Karpas-422 (cell line): ENCODE data around the gene MAMDC2. TPM values are rescaled to one million over a fixed set of nuclear protein-coding genes. Genes with fewer than 3 reads are reported as not detected.
A peak's percentile ranks its signal among the peaks of the same experiment; 100 is the strongest.

Experiments
- DNase-seq: peaks from one replicate; pipeline ENCODE4 v3.0.0-alpha.2; 2015
- H2AFZ ChIP-seq: fragments of 200-600 bp; sonication (generic); 2 replicates; pipeline ENCODE4 v1.6.1; 2014; ENCODE audit warnings: antibody characterized with exemption, low read length, mixed read lengths
- H3K27ac ChIP-seq: fragments of 200-600 bp; sonication (generic); 2 replicates; pipeline ENCODE4 v1.5.1; 2014; ENCODE audit warnings: mild to moderate bottlenecking, low read length, moderate library complexity
- H3K27me3 ChIP-seq: fragments of 200-600 bp; sonication (generic); 2 replicates; pipeline ENCODE4 v1.6.1; 2014; ENCODE audit warnings: low read length, mixed read lengths
- H3K36me3 ChIP-seq: fragments of 200-600 bp; sonication (generic); 2 replicates; pipeline ENCODE4 v1.6.1; 2014; ENCODE audit warnings: low read length, mixed read lengths; ENCODE audit not compliant: insufficient read depth
- H3K4me1 ChIP-seq: fragments of 200-600 bp; sonication (generic); 2 replicates; pipeline ENCODE4 v1.6.1; 2014; ENCODE audit warnings: mild to moderate bottlenecking, low read length, mixed read lengths
- H3K4me2 ChIP-seq: fragments of 200-600 bp; sonication (generic); 2 replicates; pipeline ENCODE4 v1.6.1; 2014; ENCODE audit warnings: low read length, low read depth, mild to moderate bottlenecking; ENCODE audit not compliant: poor library complexity, severe bottlenecking
- H3K4me3 ChIP-seq: fragments of 200-600 bp; sonication (generic); 2 replicates; pipeline ENCODE4 v1.5.1; 2014; ENCODE audit warnings: mild to moderate bottlenecking, antibody characterized with exemption, low read length, mixed read lengths
- H3K79me2 ChIP-seq: fragments of 200-600 bp; sonication (generic); 2 replicates; pipeline ENCODE4 v1.6.1; 2014; ENCODE audit warnings: mild to moderate bottlenecking, low read length, mixed read lengths
- H3K9ac ChIP-seq: fragments of 200-600 bp; sonication (generic); 2 replicates; pipeline ENCODE4 v1.6.0; 2014; ENCODE audit warnings: low read length
- H3K9me2 ChIP-seq: fragments of 200-600 bp; sonication (generic), shearing (Covaris generic); replicated peaks from 2 replicates; pipeline ENCODE4 v1.6.0; 2014; ENCODE audit warnings: mild to moderate bottlenecking, low read length, moderate library complexity; ENCODE audit not compliant: insufficient read depth
- H3K9me3 ChIP-seq: fragments of 300-700, 200-600 bp; sonication (generic); 2 replicates; pipeline ENCODE4 v1.6.1; 2014; ENCODE audit warnings: low read length, mixed read lengths
- H4K20me1 ChIP-seq: fragments of 200-600 bp; sonication (generic); 2 replicates; pipeline ENCODE4 v1.6.1; 2014; ENCODE audit warnings: mild to moderate bottlenecking, antibody characterized with exemption, low read length, low read depth; ENCODE audit not compliant: insufficient read depth
- total RNA-seq: library from RNA; depleted of rRNA; stranded (reverse); fragments of >200 nt; shearing (Covaris generic); gene quantifications from 2 replicates; pipeline ENCODE4 v1.2.3, GENCODE V29; 2014; ENCODE audit warnings: low replicate concordance

The MAMDC2 gene
- total RNA-seq, 1 experiment from 2014 or later = not detected

DNA sequence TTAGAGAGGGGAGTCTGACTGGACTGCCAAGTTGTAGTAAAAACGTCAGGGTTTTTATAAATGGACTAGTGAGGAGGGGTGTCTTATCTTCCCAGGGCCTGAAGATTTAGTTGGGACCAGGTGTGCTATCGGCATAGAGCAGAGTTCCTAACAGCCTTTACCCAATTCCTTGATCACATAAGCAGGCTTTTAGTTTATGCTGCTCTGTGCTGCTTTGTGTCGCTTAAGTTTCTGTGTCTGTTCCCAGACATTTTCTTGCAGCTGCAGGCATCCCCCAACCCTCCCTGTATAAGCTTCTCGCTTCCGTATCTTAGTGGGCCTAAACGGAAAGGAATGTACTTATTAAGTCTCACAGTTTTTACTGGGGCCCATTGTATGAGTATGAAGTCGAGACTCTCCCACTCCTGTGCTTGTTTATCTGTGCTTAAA, 212.5 kb downstream of the MAMDC2 start:
- peaks cover 19% of the 10 kb centered on the region for H4K20me1 ChIP-seq
- H3K9me2 ChIP-seq = no peaks in the 10 kb centered on the region
- H3K9ac ChIP-seq = no peak overlapping the region
- H3K4me3 ChIP-seq = no peak overlapping the region
- peaks cover 8% of the 10 kb centered on the region; the same call in 1 of the 2 replicates for H3K36me3 ChIP-seq
- H3K27me3 ChIP-seq = no peaks in the 10 kb centered on the region
- H2AFZ ChIP-seq = no peak overlapping the region
- H3K4me1 ChIP-seq = peaks cover 31% of the 10 kb centered on the region
- no peaks in the 10 kb centered on the region for H3K9me3 ChIP-seq
- H3K27ac ChIP-seq = no peak overlapping the region
- peaks cover 23% of the 10 kb centered on the region for H3K79me2 ChIP-seq
- H3K4me2 ChIP-seq = no peak overlapping the region
- DNase-seq = no peak

DNA sequence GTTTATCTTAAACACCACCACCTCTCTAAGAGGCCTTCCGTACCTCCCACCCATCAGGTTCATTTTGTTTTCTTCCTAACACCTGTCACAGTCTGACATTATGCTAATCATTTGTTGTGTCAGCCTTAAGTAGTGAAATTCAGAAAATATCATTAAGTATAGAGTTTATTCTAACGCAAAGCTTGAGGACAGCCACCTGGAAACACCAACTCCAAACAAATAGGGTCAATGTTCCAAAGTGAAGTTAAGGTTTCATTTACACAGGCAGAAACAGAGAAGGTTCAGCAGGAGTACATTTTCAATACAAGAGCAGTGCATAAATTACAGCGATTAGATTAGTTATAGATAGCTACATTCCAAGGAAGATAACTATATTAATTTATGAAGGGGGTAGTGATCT, 213.9 kb downstream of the MAMDC2 start:
- Histone ChIP-seq H3K9me2 (no peaks in the 10 kb centered on the region), H3K4me2 (peak overlapping the region; percentile 84), H4K20me1 (peaks cover 25% of the 10 kb centered on the region), H3K27ac (no peak overlapping the region), H3K9ac (no peak overlapping the region), H3K4me1 (peaks cover 42% of the 10 kb centered on the region), H3K79me2 (peaks cover 37% of the 10 kb centered on the region), H3K27me3 (no peaks in the 10 kb centered on the region), H2AFZ (no peak overlapping the region), H3K36me3 (peaks cover 21% of the 10 kb centered on the region; the same call in 1 of the 2 replicates), H3K9me3 (no peaks in the 10 kb centered on the region), H3K4me3 (no peak overlapping the region)
- DNase-seq = no peak

DNA sequence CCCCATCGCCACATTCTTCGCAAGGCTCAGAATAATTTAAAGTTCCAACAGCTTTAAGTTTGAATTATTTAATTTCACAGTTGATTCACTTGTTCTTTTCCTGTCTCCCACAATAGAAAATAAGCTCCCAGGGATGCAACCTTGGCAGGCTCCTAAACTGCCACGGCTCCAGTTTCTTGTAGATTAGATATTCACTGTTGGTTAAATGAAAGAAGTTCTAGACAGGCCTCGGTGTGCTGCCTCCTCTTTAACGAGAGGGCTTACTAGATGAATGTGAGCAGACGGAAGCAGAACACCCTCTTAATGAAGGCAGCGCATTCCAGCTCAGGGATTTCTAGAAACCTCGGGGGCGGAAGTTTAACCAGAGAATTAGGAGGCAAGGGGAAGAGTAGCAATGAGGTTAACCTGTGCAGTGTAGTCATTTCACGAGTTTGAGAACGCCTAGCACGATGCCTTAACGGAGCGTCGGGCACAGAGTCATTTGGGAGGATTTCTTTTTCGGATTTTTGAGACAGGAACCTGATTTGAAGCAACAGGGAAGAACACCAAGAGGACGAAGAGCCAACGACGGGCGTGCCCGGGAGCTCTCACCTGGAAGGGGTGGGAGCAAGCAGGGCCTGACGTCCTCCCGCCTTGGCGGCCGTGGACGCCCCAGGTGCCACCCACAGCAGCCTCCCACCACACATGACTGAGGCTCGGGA, 214.5 kb downstream of the MAMDC2 start:
- peak overlapping the region; percentile 94 for H3K4me3 ChIP-seq
- H3K4me2 ChIP-seq = peak overlapping the region; percentile 84
- no peaks in the 10 kb centered on the region for H3K9me2 ChIP-seq
- peaks cover 44% of the 10 kb centered on the region for H3K79me2 ChIP-seq
- no peaks in the 10 kb centered on the region for H3K27me3 ChIP-seq
- peak; percentile 61 for DNase-seq
- peak overlapping the region; percentile 97 for H2AFZ ChIP-seq
- H4K20me1 ChIP-seq = peaks cover 25% of the 10 kb centered on the region
- no peaks in the 10 kb centered on the region for H3K9me3 ChIP-seq
- peaks cover 42% of the 10 kb centered on the region for H3K4me1 ChIP-seq
- H3K36me3 ChIP-seq = peaks cover 27% of the 10 kb centered on the region; the same call in 1 of the 2 replicates
- no peak overlapping the region for H3K27ac ChIP-seq
- peak overlapping the region; percentile 90 for H3K9ac ChIP-seq

DNA sequence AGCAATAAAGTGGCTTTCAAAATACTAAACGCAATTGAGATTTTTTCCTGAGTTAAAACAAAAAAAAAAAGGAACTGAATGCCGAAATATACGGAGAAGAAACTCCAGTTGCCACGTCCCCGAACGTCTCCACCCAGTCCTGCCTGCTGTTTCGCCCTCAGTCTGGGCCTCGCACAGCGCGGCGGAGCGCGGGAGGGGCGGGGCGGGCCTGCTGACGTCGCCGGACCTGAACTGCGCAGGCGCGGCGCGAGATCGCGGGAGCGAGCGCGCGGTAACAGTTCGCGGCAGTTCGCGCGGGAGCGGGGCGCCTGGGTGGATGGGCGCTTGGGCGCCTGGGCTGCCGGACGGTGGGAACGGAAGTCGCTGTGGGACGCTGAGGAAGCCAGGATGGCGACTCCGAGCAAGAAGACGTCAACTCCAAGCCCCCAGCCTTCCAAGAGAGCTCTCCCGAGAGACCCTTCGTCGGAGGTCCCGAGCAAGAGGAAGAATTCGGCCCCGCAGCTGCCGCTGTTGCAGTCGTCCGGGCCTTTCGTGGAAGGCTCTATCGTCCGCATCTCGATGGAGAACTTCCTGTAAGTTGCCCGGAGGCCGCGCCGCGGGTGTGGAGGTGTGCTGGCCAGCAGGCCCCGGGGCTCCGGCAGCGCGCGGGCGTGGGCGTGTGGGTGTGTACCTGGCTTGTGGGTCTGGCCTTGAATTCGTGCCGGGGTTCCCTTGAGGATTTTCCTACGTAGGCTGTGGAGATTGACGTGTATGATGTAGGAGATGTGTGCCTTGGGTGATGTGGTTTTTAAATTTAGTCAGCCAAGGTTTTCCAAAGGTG, 215.3 kb downstream of the MAMDC2 start, which contains the start of gene SMC5:
TSS of gene SMC5 (plus strand) at position 287 of the 820 bp plus-strand sequence. CDS start at position 388, 101 bp downstream.
- H3K27me3 ChIP-seq = no peaks in the 10 kb centered on the region
- H2AFZ ChIP-seq = peak within 1 kb of the TSS; percentile 97
- peak within 1 kb of the TSS; percentile 94 for H3K4me3 ChIP-seq
- DNase-seq = peak; percentile 96
- H3K27ac ChIP-seq = peak within 1 kb of the TSS; percentile 48
- peaks cover 42% of the 10 kb centered on the region for H3K4me1 ChIP-seq
- H3K9ac ChIP-seq = peak within 1 kb of the TSS; percentile 90
- H3K36me3 ChIP-seq = peaks cover 35% of the 10 kb centered on the region; the same call in 1 of the 2 replicates
- peaks cover 51% of the 10 kb centered on the region for H3K79me2 ChIP-seq
- peaks cover 25% of the 10 kb centered on the region for H4K20me1 ChIP-seq
- H3K9me2 ChIP-seq = no peaks in the 10 kb centered on the region
- H3K9me3 ChIP-seq = no peaks in the 10 kb centered on the region
- peak within 1 kb of the TSS; percentile 84 for H3K4me2 ChIP-seq

DNA sequence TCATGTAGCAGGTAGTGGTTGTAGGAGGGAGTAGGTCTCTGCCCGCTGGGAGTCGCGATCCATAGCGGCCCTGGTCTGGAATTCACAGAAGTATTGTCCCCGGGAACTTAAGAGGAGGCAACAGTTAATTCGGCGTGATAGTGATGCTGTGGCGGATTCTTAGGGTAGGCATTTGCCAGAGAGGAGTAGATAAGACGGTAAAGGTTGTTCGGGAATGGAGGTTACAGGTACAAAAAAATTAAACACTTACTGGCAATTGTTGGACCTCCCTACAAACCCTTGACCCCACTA, 215.8 kb downstream of the MAMDC2 start:
- Histone ChIP-seq H3K9me3 (no peaks in the 10 kb centered on the region), H3K27ac (peak overlapping the region; percentile 48), H3K9me2 (no peaks in the 10 kb centered on the region), H3K36me3 (peaks cover 40% of the 10 kb centered on the region), H4K20me1 (peaks cover 25% of the 10 kb centered on the region), H3K4me1 (peaks cover 42% of the 10 kb centered on the region), H3K27me3 (no peaks in the 10 kb centered on the region), H2AFZ (peak overlapping the region; percentile 93; the same call in 1 of the 2 replicates), H3K4me3 (peak overlapping the region; percentile 94), H3K9ac (peak overlapping the region; percentile 90), H3K79me2 (peaks cover 57% of the 10 kb centered on the region), H3K4me2 (peak overlapping the region; percentile 84)
- no peak for DNase-seq

DNA sequence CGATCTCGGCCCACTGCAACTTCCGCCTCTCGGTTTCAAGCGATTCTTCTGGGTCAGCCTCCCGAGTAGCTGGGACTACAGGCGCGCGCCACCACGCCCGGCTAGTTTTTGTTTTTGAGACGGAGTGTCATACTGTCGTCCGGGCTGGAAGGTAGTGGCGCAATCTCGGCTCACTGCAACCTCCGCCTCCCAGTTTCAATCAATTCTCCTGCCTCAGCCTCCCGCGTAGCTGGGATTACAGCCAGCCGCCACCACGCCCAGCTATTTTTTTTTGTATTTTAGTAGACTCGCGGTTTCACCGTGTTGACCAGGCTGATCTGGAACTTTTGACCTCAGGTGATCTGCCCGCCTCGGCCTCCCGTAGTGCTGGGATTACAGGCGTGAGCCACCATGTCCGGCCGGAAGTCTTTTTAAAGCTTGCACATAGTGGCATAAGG, 216.4 kb downstream of the MAMDC2 start:
- Histone ChIP-seq H3K9ac (peak overlapping the region; percentile 90), H3K4me2 (peak overlapping the region; percentile 84), H2AFZ (no peak overlapping the region), H3K4me1 (peaks cover 42% of the 10 kb centered on the region), H3K9me3 (no peaks in the 10 kb centered on the region), H3K36me3 (peaks cover 46% of the 10 kb centered on the region), H4K20me1 (peaks cover 25% of the 10 kb centered on the region), H3K27me3 (no peaks in the 10 kb centered on the region), H3K4me3 (peak overlapping the region; percentile 94), H3K9me2 (no peaks in the 10 kb centered on the region), H3K27ac (no peak overlapping the region), H3K79me2 (peaks cover 62% of the 10 kb centered on the region)
- peak; percentile 15 for DNase-seq

DNA sequence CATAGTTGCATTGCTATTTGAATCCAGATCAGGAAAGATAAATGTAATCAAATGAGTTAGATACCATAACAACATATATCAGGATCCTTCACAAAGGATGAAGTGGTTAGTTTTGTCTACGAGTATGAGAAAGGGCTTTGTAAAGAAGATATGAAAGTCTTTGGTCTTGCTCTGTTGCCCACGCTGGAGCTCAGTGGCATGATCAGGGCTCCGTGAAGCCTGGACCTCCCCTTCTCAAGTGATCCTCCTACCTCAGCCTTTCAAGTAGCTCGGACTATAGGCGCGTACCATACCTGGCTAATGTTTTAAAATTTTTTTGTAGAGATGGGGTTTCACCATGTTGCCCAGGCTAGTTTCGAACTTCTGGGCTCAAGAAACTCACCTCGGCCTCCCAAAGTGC, 217.0 kb downstream of the MAMDC2 start:
- DNase-seq = peak; percentile 36
- Histone ChIP-seq H3K9ac (no peak overlapping the region), H2AFZ (no peak overlapping the region), H3K36me3 (peaks cover 49% of the 10 kb centered on the region), H3K9me2 (no peaks in the 10 kb centered on the region), H3K9me3 (no peaks in the 10 kb centered on the region), H3K4me2 (peak overlapping the region; percentile 84), H3K27me3 (no peaks in the 10 kb centered on the region), H3K4me1 (peaks cover 42% of the 10 kb centered on the region), H4K20me1 (peaks cover 25% of the 10 kb centered on the region), H3K4me3 (peak overlapping the region; percentile 94; the same call in 1 of the 2 replicates), H3K79me2 (peaks cover 66% of the 10 kb centered on the region), H3K27ac (no peak overlapping the region)
